OCI-LY1 (cell line): ENCODE data around the gene GANC.

Source experiments
- EZH2 ChIP-seq: fragments of 200-600 bp; sonication (generic), shearing (Covaris generic); IDR thresholded peaks from 2 replicates; pipeline ENCODE4 v1.8.0; 2017; ENCODE audit warnings: borderline replicate concordance, mixed run types, mild to moderate bottlenecking, antibody characterized with exemption, low read length, moderate library complexity, mixed read lengths
- TF ChIP-seq, protein P1 (sequence below): fragments of 200-600 bp; sonication (generic), shearing (Covaris generic); IDR thresholded peaks from 2 replicates; pipeline ENCODE4 v1.5.1; 2017; ENCODE audit warnings: mild to moderate bottlenecking, antibody characterized with exemption, low read length, moderate library complexity, mixed read lengths

DNA sequence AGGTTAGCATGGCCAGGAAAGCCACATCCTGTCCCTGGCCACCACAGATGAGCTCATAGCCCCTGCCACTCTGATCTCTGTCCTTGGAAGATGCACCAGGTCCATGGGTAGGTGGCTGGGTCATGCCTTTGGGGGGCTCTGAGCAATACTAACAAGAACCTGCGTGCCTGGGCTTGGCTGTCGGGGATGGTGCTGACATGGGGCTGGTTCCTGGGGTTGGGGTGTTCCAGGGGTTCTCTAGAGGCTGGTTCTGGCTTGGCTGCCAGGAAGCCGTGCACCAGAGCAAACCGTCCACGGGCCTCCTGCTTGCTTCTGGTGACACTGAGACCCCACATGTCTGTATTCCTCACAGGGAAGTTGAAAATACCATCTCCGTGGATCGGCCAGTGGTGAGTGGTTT, 130.4 kb downstream of the GANC start:
- TF ChIP-seq EZH2 = no peak
- TF ChIP-seq, protein P1, sequence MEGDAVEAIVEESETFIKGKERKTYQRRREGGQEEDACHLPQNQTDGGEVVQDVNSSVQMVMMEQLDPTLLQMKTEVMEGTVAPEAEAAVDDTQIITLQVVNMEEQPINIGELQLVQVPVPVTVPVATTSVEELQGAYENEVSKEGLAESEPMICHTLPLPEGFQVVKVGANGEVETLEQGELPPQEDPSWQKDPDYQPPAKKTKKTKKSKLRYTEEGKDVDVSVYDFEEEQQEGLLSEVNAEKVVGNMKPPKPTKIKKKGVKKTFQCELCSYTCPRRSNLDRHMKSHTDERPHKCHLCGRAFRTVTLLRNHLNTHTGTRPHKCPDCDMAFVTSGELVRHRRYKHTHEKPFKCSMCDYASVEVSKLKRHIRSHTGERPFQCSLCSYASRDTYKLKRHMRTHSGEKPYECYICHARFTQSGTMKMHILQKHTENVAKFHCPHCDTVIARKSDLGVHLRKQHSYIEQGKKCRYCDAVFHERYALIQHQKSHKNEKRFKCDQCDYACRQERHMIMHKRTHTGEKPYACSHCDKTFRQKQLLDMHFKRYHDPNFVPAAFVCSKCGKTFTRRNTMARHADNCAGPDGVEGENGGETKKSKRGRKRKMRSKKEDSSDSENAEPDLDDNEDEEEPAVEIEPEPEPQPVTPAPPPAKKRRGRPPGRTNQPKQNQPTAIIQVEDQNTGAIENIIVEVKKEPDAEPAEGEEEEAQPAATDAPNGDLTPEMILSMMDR = no peak
